ENCODE data around the gene CACUL1. TPM values are rescaled to one million over a fixed set of nuclear protein-coding genes. Genes with fewer than 3 reads are reported as not detected.

CACUL1 gene
- total and polyA plus RNA-seq, 2 of the 13 experiments (the other 11 are each of a cell fraction or from before 2014, with no cell fraction given): 14.2 to 31.0 TPM

DNA sequence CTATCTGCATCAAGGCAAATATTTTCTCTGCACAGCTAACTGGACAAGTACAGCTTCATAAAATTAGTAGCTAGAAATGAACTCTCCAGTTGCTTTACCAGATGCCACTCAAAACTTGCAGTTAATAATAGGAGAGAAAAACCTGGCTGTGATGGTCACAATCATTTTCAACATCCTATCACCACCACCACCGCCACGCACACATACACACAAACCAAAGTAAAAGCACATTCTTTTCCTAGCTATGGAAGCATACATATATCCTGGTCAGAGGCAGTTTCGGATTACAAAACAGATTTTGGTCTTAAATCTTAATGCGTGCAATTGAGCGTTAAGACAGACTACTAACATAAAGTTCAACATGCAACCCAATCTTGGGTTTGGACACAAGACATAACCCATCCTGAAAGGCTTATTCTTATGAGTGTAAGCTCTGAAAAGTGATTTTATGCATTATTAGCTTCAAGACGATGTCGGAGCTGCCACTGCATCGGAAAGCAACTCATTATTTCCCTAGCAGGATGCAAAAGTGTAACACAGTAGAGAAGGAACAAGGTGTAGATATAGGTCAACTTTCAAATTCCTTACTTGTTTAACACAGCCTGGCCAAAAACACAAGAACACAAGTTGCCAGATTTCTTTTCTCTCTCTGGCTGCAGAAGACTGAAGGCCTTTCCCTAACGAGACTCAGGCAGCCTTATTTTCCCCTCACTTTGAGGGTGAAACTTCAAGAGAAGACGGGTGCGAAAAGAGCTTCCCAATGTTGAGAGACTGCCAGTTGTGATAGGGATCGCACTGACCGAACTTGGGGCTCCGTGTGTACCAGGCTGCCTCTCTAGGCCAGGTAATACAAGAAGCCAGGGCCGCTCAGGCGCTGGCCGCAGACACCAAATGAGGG is 1.2 kb downstream of the CACUL1 start (continued):
- TF ChIP-seq, protein P1, sequence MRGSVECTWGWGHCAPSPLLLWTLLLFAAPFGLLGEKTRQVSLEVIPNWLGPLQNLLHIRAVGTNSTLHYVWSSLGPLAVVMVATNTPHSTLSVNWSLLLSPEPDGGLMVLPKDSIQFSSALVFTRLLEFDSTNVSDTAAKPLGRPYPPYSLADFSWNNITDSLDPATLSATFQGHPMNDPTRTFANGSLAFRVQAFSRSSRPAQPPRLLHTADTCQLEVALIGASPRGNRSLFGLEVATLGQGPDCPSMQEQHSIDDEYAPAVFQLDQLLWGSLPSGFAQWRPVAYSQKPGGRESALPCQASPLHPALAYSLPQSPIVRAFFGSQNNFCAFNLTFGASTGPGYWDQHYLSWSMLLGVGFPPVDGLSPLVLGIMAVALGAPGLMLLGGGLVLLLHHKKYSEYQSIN (CRISPR knock-in tag; IDR thresholded peaks at IDR 0.05; ENCODE audit: borderline replicate concordance): no peak; the same call in 1 of the 2 replicates
- TF ChIP-seq, protein P2, sequence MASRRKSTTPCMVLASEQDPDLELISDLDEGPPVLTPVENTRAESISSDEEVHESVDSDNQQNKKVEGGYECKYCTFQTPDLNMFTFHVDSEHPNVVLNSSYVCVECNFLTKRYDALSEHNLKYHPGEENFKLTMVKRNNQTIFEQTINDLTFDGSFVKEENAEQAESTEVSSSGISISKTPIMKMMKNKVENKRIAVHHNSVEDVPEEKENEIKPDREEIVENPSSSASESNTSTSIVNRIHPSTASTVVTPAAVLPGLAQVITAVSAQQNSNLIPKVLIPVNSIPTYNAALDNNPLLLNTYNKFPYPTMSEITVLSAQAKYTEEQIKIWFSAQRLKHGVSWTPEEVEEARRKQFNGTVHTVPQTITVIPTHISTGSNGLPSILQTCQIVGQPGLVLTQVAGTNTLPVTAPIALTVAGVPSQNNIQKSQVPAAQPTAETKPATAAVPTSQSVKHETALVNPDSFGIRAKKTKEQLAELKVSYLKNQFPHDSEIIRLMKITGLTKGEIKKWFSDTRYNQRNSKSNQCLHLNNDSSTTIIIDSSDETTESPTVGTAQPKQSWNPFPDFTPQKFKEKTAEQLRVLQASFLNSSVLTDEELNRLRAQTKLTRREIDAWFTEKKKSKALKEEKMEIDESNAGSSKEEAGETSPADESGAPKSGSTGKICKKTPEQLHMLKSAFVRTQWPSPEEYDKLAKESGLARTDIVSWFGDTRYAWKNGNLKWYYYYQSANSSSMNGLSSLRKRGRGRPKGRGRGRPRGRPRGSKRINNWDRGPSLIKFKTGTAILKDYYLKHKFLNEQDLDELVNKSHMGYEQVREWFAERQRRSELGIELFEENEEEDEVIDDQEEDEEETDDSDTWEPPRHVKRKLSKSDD (CRISPR knock-in tag; IDR thresholded peaks at IDR 0.05; ENCODE audit: low read depth): no peak
- TF ChIP-seq ZNF577 (CRISPR knock-in tag; IDR thresholded peaks at IDR 0.05; ENCODE audit: borderline replicate concordance, low read depth) (no peak), ZFP41 (CRISPR knock-in tag; IDR thresholded peaks at IDR 0.05; ENCODE audit: borderline replicate concordance) (no peak)

DNA sequence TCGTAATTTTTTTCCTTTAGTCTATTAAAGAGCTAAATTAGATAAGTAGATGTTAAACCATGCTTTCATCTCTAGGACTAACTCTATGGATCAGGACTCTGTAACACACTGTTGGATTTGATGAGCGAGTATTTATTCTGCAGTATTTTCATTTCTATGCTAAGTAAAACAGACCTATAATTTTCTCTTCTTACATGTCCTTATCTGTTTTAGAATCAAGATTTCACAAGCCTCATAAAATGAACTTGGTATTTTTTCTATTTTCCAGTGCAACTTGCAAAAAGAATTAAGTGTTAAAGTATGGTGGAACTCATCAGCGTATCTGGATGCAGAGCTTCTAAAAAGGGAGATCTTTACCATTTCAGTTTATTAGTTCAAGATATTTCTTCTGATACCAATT is 2.4 kb downstream of the CACUL1 start:
- ChIA-PET CTCF (ENCODE audit: low intra/inter-chr PET ratio, low total read pairs) (no interaction called here), POLR2A (no interaction called here)
- in situ Hi-C loops (cut with HindIII; ENCODE audit: extremely low pct_ligation_motif_present, low pct_unique_long_range_greater_than_20kb) (no loop called here), intact Hi-C loops (cut with micrococcal nuclease; ENCODE audit: unreplicated experiment) (loop anchor here (10.0 kb wide), 2 partner anchors 272 to 412 kb away; partner anchors contain the start of genes NANOS1 and SFXN4)
- no peaks in the 10 kb centered on the region for H3K9me3 ChIP-seq (ENCODE audit: low read length)
- TF ChIP-seq ZNF343 (CRISPR knock-in tag; IDR thresholded peaks at IDR 0.05): no peak
- TF ChIP-seq ZNF350 (CRISPR knock-in tag; IDR thresholded peaks at IDR 0.05; ENCODE audit: borderline replicate concordance, low read depth): no peak
- no peak for TF ChIP-seq KAT8 (CRISPR knock-in tag; IDR thresholded peaks at IDR 0.05)
- TF ChIP-seq RELA (CRISPR knock-in tag; IDR thresholded peaks at IDR 0.05): no peak
- DNase-seq (ENCODE audit: low spot score) (no peak), FAIRE-seq (no peak), ATAC-seq (no peak)
- H3K27ac ChIP-seq (ENCODE audit: extremely low read length, insufficient read depth, low read length): no peak overlapping the region
- 88% methylated on average over 3 of the region's 3 CpGs for WGBS (ENCODE audit: low lambda C conversion rate)
- peaks cover 1 to 11% of the 10 kb centered on the region in 2 experiments; a peak in 3 of 5 replicates for H3K36me3 ChIP-seq (replicated peaks in 1 of 2; ENCODE audit: control insufficient read depth in 1 of 2, insufficient read depth in 2 of 2, low read length in 2 of 2)
- no TSS peak for BruUV-seq (replicated peaks)
- peaks cover 34% of the 10 kb centered on the region for H4K20me1 ChIP-seq (ENCODE audit: insufficient read depth, low read length)
- H3K4me1 ChIP-seq (ENCODE audit: insufficient read depth, low read length): peaks cover 38% of the 10 kb centered on the region
- H3K79me2 ChIP-seq (ENCODE audit: insufficient read depth, low read length): peaks cover 70% of the 10 kb centered on the region
- no peak overlapping the region for H2AFZ ChIP-seq (ENCODE audit: low read length)
- H3K4me2 ChIP-seq (ENCODE audit: low read depth, low read length): peak overlapping the region; percentile 90
- H3K27me3 ChIP-seq (ENCODE audit: control insufficient read depth in 1 of 2, insufficient read depth in 2 of 2, low read length in 2 of 2): no peaks in the 10 kb centered on the region; a peak in 1 of 5 replicates
- peak overlapping the region in 2 of 3 experiments; percentile 86 to 93; a peak in 3 of 6 replicates for H3K4me3 ChIP-seq (replicated peaks in 1 of 3; ENCODE audit: insufficient read depth in 1 of 3, low read depth in 2 of 3, low read length in 3 of 3)
- peak overlapping the region; percentile 83 for H3K9ac ChIP-seq (ENCODE audit: insufficient read depth, low read depth, low read length)

Measured in HepG2 (cell line).